Epithelial cell of proximal tubule (primary cell): ENCODE data around the gene SMOC2. TPM values are rescaled to one million over a fixed set of nuclear protein-coding genes. Genes with fewer than 3 reads are reported as not detected.
A peak's percentile ranks its signal among the peaks of the same experiment; 100 is the strongest.

Experiments used
- DNase-seq: peaks from one replicate; pipeline ENCODE4 v3.0.0-alpha.2; 2011; ENCODE audit warnings: low read depth
- H3K4me3 ChIP-seq: 2 replicates; pipeline ENCODE4 v1.5.1; 2011; ENCODE audit warnings: low read depth, mild to moderate bottlenecking, low read length
- total RNA-seq: library from RNA; depleted of rRNA; stranded (reverse); fragments of >200 nt; gene quantifications from 2 replicates; pipeline ENCODE4 v1.2.3, GENCODE V29; 2015
- TF ChIP-seq, protein P1 (sequence below): conservative IDR thresholded peaks from 2 replicates; pipeline ENCODE4 v1.5.1; 2012; ENCODE audit warnings: low read depth, mild to moderate bottlenecking, low read length

Gene SMOC2
- total RNA-seq, 1 donor from 2014 or later: 0.35 TPM

GRCh38 chr6:168711666-168712300 lies 270.8 kb downstream of the SMOC2 start:
- TF ChIP-seq, protein P1, sequence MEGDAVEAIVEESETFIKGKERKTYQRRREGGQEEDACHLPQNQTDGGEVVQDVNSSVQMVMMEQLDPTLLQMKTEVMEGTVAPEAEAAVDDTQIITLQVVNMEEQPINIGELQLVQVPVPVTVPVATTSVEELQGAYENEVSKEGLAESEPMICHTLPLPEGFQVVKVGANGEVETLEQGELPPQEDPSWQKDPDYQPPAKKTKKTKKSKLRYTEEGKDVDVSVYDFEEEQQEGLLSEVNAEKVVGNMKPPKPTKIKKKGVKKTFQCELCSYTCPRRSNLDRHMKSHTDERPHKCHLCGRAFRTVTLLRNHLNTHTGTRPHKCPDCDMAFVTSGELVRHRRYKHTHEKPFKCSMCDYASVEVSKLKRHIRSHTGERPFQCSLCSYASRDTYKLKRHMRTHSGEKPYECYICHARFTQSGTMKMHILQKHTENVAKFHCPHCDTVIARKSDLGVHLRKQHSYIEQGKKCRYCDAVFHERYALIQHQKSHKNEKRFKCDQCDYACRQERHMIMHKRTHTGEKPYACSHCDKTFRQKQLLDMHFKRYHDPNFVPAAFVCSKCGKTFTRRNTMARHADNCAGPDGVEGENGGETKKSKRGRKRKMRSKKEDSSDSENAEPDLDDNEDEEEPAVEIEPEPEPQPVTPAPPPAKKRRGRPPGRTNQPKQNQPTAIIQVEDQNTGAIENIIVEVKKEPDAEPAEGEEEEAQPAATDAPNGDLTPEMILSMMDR: no peak
- no peak overlapping the region for H3K4me3 ChIP-seq
- DNase-seq: no peak

- DNase-seq: no peak
Observed at GRCh38 chr6:168712993-168713392, 272.0 kb downstream of the SMOC2 start.

DNA sequence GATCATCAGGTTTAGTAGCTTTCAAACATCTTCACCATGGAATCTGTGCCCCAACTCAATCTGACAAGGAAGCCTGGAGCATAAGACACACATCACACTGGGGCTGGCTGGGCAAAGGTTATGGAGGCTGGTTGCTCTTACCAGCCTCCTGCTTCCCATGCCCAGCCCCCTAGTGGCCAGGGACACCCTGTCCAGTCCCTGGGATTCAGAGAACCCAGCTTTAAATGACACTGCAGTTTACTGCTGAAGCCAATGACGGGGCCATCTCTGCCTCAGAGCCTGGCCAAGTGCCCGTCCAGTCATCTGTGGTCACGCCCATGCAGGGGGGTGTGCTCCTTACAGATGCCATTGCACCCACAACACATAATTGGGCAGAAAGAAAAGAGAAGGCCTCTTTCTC lies 272.9 kb downstream of the SMOC2 start:
- no peak overlapping the region for H3K4me3 ChIP-seq
- TF ChIP-seq, protein P1: peak; percentile 42
- DNase-seq: no peak

More at GRCh38 chr6:168712993-168713392, 272.0 kb downstream of the SMOC2 start:
- no peak overlapping the region for H3K4me3 ChIP-seq
- TF ChIP-seq, protein P1: no peak

- no peak for DNase-seq
- TF ChIP-seq, protein P1: no peak
- no peak overlapping the region for H3K4me3 ChIP-seq
Observed at GRCh38 chr6:168714547-168715260, 273.7 kb downstream of the SMOC2 start.

DNA sequence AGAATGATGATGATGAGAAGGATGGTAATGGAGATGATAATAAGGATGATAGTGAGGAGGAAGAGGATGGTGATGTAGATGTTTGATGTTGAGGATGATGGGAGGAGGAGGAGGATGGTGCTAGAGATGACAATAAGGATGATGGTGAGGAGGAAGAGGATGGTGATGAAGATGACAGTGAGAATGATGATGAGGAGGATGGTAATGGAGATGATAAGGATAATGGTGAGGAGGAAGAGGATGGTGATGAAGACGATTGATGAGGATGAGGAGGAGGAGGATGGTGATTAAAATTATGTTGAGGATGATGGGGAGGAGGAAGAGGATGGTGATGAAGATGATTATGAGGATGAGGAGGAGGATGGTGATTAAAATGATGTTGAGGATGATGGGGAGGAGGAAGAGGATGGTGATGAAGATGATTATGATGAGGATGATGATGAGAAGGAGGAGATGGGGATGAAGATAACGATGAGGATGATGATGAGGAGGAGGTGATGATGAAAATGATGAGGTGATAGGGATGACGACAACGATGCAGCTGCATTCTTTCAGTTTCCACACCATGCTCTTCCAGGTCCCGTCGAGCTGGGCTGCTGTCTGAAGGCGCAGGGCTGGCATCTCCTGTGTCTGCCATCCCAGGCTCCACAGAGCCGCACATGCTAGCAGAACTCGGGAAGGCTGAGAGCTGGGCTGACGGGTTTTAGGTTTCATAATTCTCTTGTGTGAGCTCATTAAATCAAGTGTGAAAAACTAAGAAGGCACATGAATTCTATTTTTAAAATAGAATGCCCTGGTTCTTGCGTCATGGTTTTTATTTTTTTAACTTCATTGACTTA lies 274.9 kb downstream of the SMOC2 start:
- DNase-seq: no peak
- no peak overlapping the region for H3K4me3 ChIP-seq
- TF ChIP-seq, protein P1: no peak

GRCh38 chr6:168716581-168716980 lies 275.6 kb downstream of the SMOC2 start:
- no peak overlapping the region for H3K4me3 ChIP-seq
- TF ChIP-seq, protein P1: no peak
- DNase-seq: no peak
